ENCODE results near the gene MRPS15. TPM values are rescaled to one million over a fixed set of nuclear protein-coding genes. Genes with fewer than 3 reads are reported as not detected.

Gene MRPS15
- total RNA-seq, 4 donors from 2014 or later, result 23.3 to 77.7 (median 36.4) TPM

GRCh38 chr1:36466370-36467026 lies 2.3 kb upstream of the MRPS15 start:
- DNase-seq (ENCODE audit: low spot score in 2 of 2), result no peak

GRCh38 chr1:36465731-36466369 lies 1.7 kb upstream of the MRPS15 start:
- no peak for TF ChIP-seq EP300 (IDR thresholded peaks at IDR 0.05)
- TF ChIP-seq CTCF (IDR thresholded peaks at IDR 0.05), result no peak
- no peak for TF ChIP-seq POLR2A (IDR thresholded peaks at IDR 0.05)
- WGBS, 2 donors, result 48 to 59% methylated on average over 4 of the region's 4 CpGs
- Histone ChIP-seq H3K4me1 (peaks cover 0 to 37% (median 9%) of the 10 kb centered on the region in 4 donors), H3K9me3 (no peaks in the 10 kb centered on the region), H3K36me3 (peaks cover 0 to 14% (median 2%) of the 10 kb centered on the region in 3 donors), H3K27ac (no peak overlapping the region), H3K27me3 (no peaks in the 10 kb centered on the region), H3K4me3 (no peak overlapping the region)
- no peak for DNase-seq (ENCODE audit: low spot score in 2 of 2)

More at GRCh38 chr1:36466370-36467026, 2.3 kb upstream of the MRPS15 start:
- Histone ChIP-seq H3K4me3 (no peak overlapping the region), H3K27me3 (no peaks in the 10 kb centered on the region), H3K36me3 (peaks cover 0 to 8% (median 0%) of the 10 kb centered on the region in 3 donors), H3K27ac (no peak overlapping the region), H3K9me3 (no peaks in the 10 kb centered on the region), H3K4me1 (peaks cover 0 to 36% (median 9%) of the 10 kb centered on the region in 4 donors)
- WGBS, 2 donors, result 75 to 89% methylated on average over 9 to 12 of the region's 12 CpGs
- TF ChIP-seq EP300 (IDR thresholded peaks at IDR 0.05) (no peak), POLR2A (IDR thresholded peaks at IDR 0.05) (no peak), CTCF (IDR thresholded peaks at IDR 0.05) (no peak)

DNA sequence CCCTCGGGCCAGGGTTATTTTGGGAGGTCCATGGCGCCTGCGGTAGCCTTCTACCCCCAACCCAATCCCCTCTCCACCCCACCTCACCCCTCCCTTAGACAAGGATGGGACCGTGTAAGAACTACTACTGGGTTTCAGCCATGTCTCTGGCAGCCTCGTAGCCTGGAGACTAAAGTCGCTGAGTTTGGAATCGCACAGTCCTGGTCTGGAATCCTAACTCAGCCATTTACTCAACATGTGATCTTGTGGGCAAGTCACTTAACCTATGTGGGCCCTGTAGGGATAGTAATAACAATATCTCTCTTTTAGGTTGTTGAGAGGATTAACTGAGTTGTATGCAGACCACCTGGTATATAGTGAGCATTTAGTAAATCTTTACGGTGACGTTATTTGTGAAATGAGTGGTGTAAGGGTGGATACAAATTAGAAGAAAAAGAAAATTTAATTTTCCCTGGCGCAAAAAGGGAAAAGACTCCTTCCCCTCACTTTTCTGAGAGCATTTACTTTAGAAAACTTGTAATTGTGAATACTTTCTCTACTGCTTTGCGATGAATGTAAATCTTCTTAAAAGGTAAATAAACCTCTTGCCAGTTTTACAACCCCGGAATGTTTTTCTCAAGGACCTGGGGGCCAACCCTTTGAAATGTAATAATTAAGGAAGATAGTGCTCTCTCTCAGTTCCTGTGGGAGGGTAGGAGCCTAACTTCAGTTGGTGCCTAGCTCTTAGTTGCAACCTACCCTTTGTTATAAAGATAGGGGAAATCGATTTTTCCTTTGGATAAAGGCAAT lies 615 bp upstream of the MRPS15 start:
- Histone ChIP-seq H3K27me3 (no peaks in the 10 kb centered on the region), H3K4me1 (peaks cover 0 to 37% (median 9%) of the 10 kb centered on the region in 4 donors), H3K36me3 (peaks cover 0 to 25% (median 4%) of the 10 kb centered on the region in 3 donors), H3K9me3 (no peaks in the 10 kb centered on the region), H3K27ac (peak overlapping the region; percentile 92 to 97 (median 96)), H3K4me3 (peak overlapping the region; percentile 69 to 85 (median 81))
- DNase-seq (ENCODE audit: low spot score in 2 of 2), result peak in 1 of 2 donors; percentile 17
- 32 to 33% methylated on average over 13 of the region's 13 CpGs for WGBS, 2 donors
- TF ChIP-seq EP300 (IDR thresholded peaks at IDR 0.05) (no peak), CTCF (IDR thresholded peaks at IDR 0.05) (no peak), POLR2A (IDR thresholded peaks at IDR 0.05) (no peak)

GRCh38 chr1:36463463-36463802 lies 751 bp downstream of the MRPS15 start:
- no peak for TF ChIP-seq CTCF (IDR thresholded peaks at IDR 0.05)
- no peak for TF ChIP-seq POLR2A (IDR thresholded peaks at IDR 0.05)
- TF ChIP-seq EP300 (IDR thresholded peaks at IDR 0.05), result no peak
- no peak for DNase-seq (ENCODE audit: low spot score in 2 of 2)
- H3K27ac ChIP-seq, result peak overlapping the region in 3 of 4 donors; percentile 92 to 97 (median 96)
- H3K27me3 ChIP-seq, result no peaks in the 10 kb centered on the region
- H3K4me3 ChIP-seq, result peak overlapping the region; percentile 69 to 85 (median 81)
- no peaks in the 10 kb centered on the region for H3K9me3 ChIP-seq
- whole genome bisulfite sequencing, 2 donors, result 10 to 11% methylated on average over 6 of the region's 6 CpGs
- peaks cover 0 to 37% (median 9%) of the 10 kb centered on the region in 4 donors for H3K4me1 ChIP-seq
- H3K36me3 ChIP-seq, result peaks cover 0 to 39% (median 4%) of the 10 kb centered on the region in 3 donors
